Nucleus accumbens (tissue), 56 donors: ENCODE results near the gene PACRG.

Source experiments
- DNase-seq, 56 donors: peaks; one replicate each; lab custom pipeline; 2025; lab: John Stamatoyannopoulos, UW

Gene PACRG

GRCh38 chr6:163122365-163122764, 394.6 kb downstream of the PACRG start:
- DNase-seq: peak in 10 of 56 donors; percentile 8 to 34 (median 26)

- DNase-seq: no peak
Observed at GRCh38 chr6:163123098-163123497, 395.3 kb downstream of the PACRG start.

- no peak for DNase-seq
Observed at GRCh38 chr6:163126741-163127140, 399.0 kb downstream of the PACRG start.

- no peak for DNase-seq
Observed at GRCh38 chr6:163127587-163127986, 399.8 kb downstream of the PACRG start.

- DNase-seq: no peak
Observed at GRCh38 chr6:163128324-163128723, 400.6 kb downstream of the PACRG start.

GRCh38 chr6:163132050-163132750, 404.4 kb downstream of the PACRG start:
- no peak for DNase-seq

GRCh38 chr6:163133017-163133416, 405.2 kb downstream of the PACRG start:
- no peak for DNase-seq

- no peak for DNase-seq
Observed at GRCh38 chr6:163133691-163134090, 405.9 kb downstream of the PACRG start.

- DNase-seq: no peak
Observed at GRCh38 chr6:163136681-163137397, 409.1 kb downstream of the PACRG start.

GRCh38 chr6:163137398-163137881, 409.7 kb downstream of the PACRG start:
- peak in 17 of 56 donors; percentile 9 to 76 (median 47) for DNase-seq

- no peak for DNase-seq
Observed at GRCh38 chr6:163146036-163146435, 418.3 kb downstream of the PACRG start.

GRCh38 chr6:163147994-163148393, 420.2 kb downstream of the PACRG start:
- DNase-seq: peak in 7 of 56 donors; percentile 25 to 58 (median 31)

GRCh38 chr6:163148451-163149278, 420.9 kb downstream of the PACRG start:
- peak in 38 of 56 donors; percentile 28 to 84 (median 64) for DNase-seq

GRCh38 chr6:163149279-163149848, 421.6 kb downstream of the PACRG start:
- DNase-seq: no peak

GRCh38 chr6:163151212-163151611, 423.4 kb downstream of the PACRG start:
- DNase-seq: peak in 1 of 56 donors; percentile 18

- no peak for DNase-seq
Observed at GRCh38 chr6:163152701-163153100, 424.9 kb downstream of the PACRG start.

- DNase-seq: no peak
Observed at GRCh38 chr6:163159110-163159509, 431.3 kb downstream of the PACRG start.

GRCh38 chr6:163159689-163160088, 431.9 kb downstream of the PACRG start:
- no peak for DNase-seq

- DNase-seq: no peak
Observed at GRCh38 chr6:163162007-163162873, 434.5 kb downstream of the PACRG start.

GRCh38 chr6:163162874-163163213, 435.1 kb downstream of the PACRG start:
- no peak for DNase-seq
